ENCODE results near the gene NCAM2. TPM values are rescaled to one million over a fixed set of nuclear protein-coding genes. Genes with fewer than 3 reads are reported as not detected.

NCAM2 gene
- total RNA-seq (1 to 10 TPM in 6 of 7 donors, under 1 TPM in 1; 0.98 to 5.7 (median 1.1) TPM), polyA plus RNA-seq (under 1 TPM; 0.09 to 0.45 (median 0.17) TPM)
- long read RNA-seq, donor 1, full-length matches to known transcripts, result 1 of 1 reads
- long read RNA-seq, donor 1, partial matches to known transcripts, result 0 of 1 reads
- long read RNA-seq, donor 1, other reads (novel, unspliced or antisense), result 0 of 1 reads
- long read RNA-seq, donor 2, result 0 reads

- peaks cover 0 to 41% (median 19%) of the 10 kb centered on the region in 7 donors for H3K27me3 ChIP-seq (replicated peaks in 1 of 7)
- peak; percentile 89 for DNase-seq
Measured at GRCh38 chr21:20997636-20998455, at the start of gene NCAM2. TSS of gene NCAM2 (plus strand) at chr21:20998409.

GRCh38 chr21:20949884-20950283, 48.3 kb upstream of the NCAM2 start:
- intact Hi-C loops (cut with DNase I; ENCODE audit: low total_unique reads), result no loop called here
- 20 to 35% (median 24%) methylated on average over 4 of the region's 4 CpGs for WGBS, 5 donors
- Histone ChIP-seq H3K4me1 (no peaks in the 10 kb centered on the region), H3K9me3 (no peaks in the 10 kb centered on the region), H3K27me3 (replicated peaks in 1 of 7) (no peaks in the 10 kb centered on the region), H3K4me3 (no peak overlapping the region), H3K36me3 (no peaks in the 10 kb centered on the region), H3K27ac (no peak overlapping the region)
- DNase-seq, result no peak
- no peak for TF ChIP-seq POLR2AphosphoS5 (IDR thresholded peaks at IDR 0.05)
- no peak for TF ChIP-seq POLR2A (IDR thresholded peaks at IDR 0.05)
- no peak for TF ChIP-seq CTCF (IDR thresholded peaks at IDR 0.05 in 8 of 11, conservative IDR thresholded peaks at IDR 0.05 in 3 of 11)

More at GRCh38 chr21:20997636-20998455, at the start of gene NCAM2:
- intact Hi-C loops (cut with DNase I; ENCODE audit: low total_unique reads), result no loop called here
- H3K4me1 ChIP-seq, result peaks cover 0 to 30% (median 17%) of the 10 kb centered on the region in 6 donors
- H3K27ac ChIP-seq, result peak within 1 kb of the TSS in 1 of 8 donors; percentile 31
- TF ChIP-seq POLR2AphosphoS5 (IDR thresholded peaks at IDR 0.05), result peak; percentile 39 to 75 (median 61)
- TF ChIP-seq CTCF (IDR thresholded peaks at IDR 0.05 in 8 of 11, conservative IDR thresholded peaks at IDR 0.05 in 3 of 11), result no peak
- TF ChIP-seq POLR2A (IDR thresholded peaks at IDR 0.05), result no peak
- H3K9me3 ChIP-seq, result no peaks in the 10 kb centered on the region
- no peaks in the 10 kb centered on the region for H3K36me3 ChIP-seq
- H3K4me3 ChIP-seq, result peak within 1 kb of the TSS; percentile 41 to 78 (median 50)
- 2 to 7% (median 3%) methylated on average over 28 to 86 of the region's 86 CpGs for WGBS, 5 donors

DNA sequence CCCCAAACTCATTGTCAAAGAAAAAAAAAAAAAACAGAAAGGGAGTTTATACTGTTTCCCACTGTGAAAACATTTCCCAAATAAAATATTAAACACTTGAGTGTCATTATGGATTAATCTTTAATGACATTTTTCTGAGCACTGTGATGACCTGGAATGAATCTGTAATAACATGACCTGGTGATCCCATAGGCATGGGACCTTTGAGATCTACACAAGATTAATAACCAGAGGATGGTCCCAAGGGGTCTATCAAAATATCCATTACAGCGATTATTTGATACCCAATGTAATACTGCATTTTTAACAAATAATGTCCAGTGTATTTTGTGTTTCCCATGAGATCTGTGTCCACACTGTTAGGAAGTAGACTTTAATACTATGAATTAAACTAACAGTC, 32.4 kb upstream of the NCAM2 start:
- TF ChIP-seq POLR2AphosphoS5 (IDR thresholded peaks at IDR 0.05) (no peak), CTCF (IDR thresholded peaks at IDR 0.05 in 8 of 11, conservative IDR thresholded peaks at IDR 0.05 in 3 of 11) (no peak), POLR2A (IDR thresholded peaks at IDR 0.05) (no peak)
- Histone ChIP-seq H3K9me3 (no peaks in the 10 kb centered on the region), H3K27me3 (replicated peaks in 1 of 7) (no peaks in the 10 kb centered on the region), H3K4me1 (no peaks in the 10 kb centered on the region), H3K36me3 (no peaks in the 10 kb centered on the region), H3K4me3 (no peak overlapping the region), H3K27ac (no peak overlapping the region)
- DNase-seq, result no peak
- 80 to 96% (median 88%) methylated on average over 1 of the region's 1 CpG for WGBS, 5 donors
- intact Hi-C loops (cut with DNase I; ENCODE audit: low total_unique reads), result no loop called here

GRCh38 chr21:20968391-20968790, 29.8 kb upstream of the NCAM2 start:
- TF ChIP-seq POLR2AphosphoS5 (IDR thresholded peaks at IDR 0.05) (no peak), CTCF (IDR thresholded peaks at IDR 0.05 in 8 of 11, conservative IDR thresholded peaks at IDR 0.05 in 3 of 11) (no peak), POLR2A (IDR thresholded peaks at IDR 0.05) (no peak)
- WGBS, 5 donors, result 69 to 83% (median 79%) methylated on average over 4 of the region's 4 CpGs
- intact Hi-C loops (cut with DNase I; ENCODE audit: low total_unique reads), result no loop called here

More at GRCh38 chr21:20968391-20968790, 29.8 kb upstream of the NCAM2 start:
- H3K27me3 ChIP-seq (replicated peaks in 1 of 7), result no peaks in the 10 kb centered on the region
- no peak for DNase-seq
- H3K4me1 ChIP-seq, result no peaks in the 10 kb centered on the region
- no peak overlapping the region for H3K27ac ChIP-seq
- no peaks in the 10 kb centered on the region for H3K36me3 ChIP-seq
- no peak overlapping the region for H3K4me3 ChIP-seq
- no peaks in the 10 kb centered on the region for H3K9me3 ChIP-seq
